Suppressor macrophage treated with lipopolysaccharide for 1 hour (primary cell): Measurements from ENCODE around the gene BHMT.

Experiments
- DNase-seq, 3 donors: peaks; one replicate each; pipeline ENCODE4 v3.0.0-alpha.2; 2020 to 2022

The BHMT gene

GRCh38 chr5:79111387-79111959, at the start of gene BHMT:
TSS of gene BHMT (plus strand) at chr5:79111809. CDS start at chr5:79111886, 77 bp downstream.
- no peak for DNase-seq

GRCh38 chr5:79062436-79062835, 49.2 kb upstream of the BHMT start:
- no peak for DNase-seq

- peak; percentile 20 to 56 (median 22) for DNase-seq
Measured at GRCh38 chr5:79069488-79070349, 41.9 kb upstream of the BHMT start, which contains the start of the genes BHMT2 and DMGDH. TSS of gene BHMT2 (plus strand) at chr5:79069767. CDS start at chr5:79069783, 16 bp downstream. TSS of gene DMGDH (minus strand) at chr5:79069674. CDS start at chr5:79069620, 54 bp downstream.

GRCh38 chr5:79070350-79070667, 41.3 kb upstream of the BHMT start:
- DNase-seq = no peak

- DNase-seq = peak in 2 of 3 donors; percentile 22 to 26
Measured at GRCh38 chr5:79074641-79075040, 37.0 kb upstream of the BHMT start.

- DNase-seq = no peak
Measured at GRCh38 chr5:79075646-79076426, 35.8 kb upstream of the BHMT start.

- DNase-seq = no peak
Measured at GRCh38 chr5:79076819-79077218, 34.8 kb upstream of the BHMT start.

- DNase-seq = no peak
Measured at GRCh38 chr5:79077680-79078365, 33.8 kb upstream of the BHMT start.

- DNase-seq = no peak
Measured at GRCh38 chr5:79080804-79081203, 30.8 kb upstream of the BHMT start.

GRCh38 chr5:79081779-79082178, 29.8 kb upstream of the BHMT start:
- peak; percentile 39 to 46 (median 45) for DNase-seq

GRCh38 chr5:79086116-79086515, 25.5 kb upstream of the BHMT start:
- no peak for DNase-seq

GRCh38 chr5:79088507-79088906, 23.1 kb upstream of the BHMT start:
- no peak for DNase-seq

- DNase-seq = no peak
Measured at GRCh38 chr5:79091064-79091463, 20.5 kb upstream of the BHMT start.

GRCh38 chr5:79093762-79094161, 17.8 kb upstream of the BHMT start:
- no peak for DNase-seq

- DNase-seq = no peak
Measured at GRCh38 chr5:79105868-79106267, 5.7 kb upstream of the BHMT start.

GRCh38 chr5:79107020-79107796, 4.4 kb upstream of the BHMT start:
- peak; percentile 81 to 96 (median 91) for DNase-seq

GRCh38 chr5:79108086-79108485, 3.5 kb upstream of the BHMT start:
- DNase-seq = no peak

GRCh38 chr5:79108792-79109191, 2.8 kb upstream of the BHMT start:
- DNase-seq = no peak

GRCh38 chr5:79109527-79110492, 1.8 kb upstream of the BHMT start:
- DNase-seq = peak; percentile 66 to 74 (median 73)

- DNase-seq = peak in 1 of 3 donors; percentile 17
Measured at GRCh38 chr5:79111960-79112702, 522 bp downstream of the BHMT start.
